OCI-LY7 (cell line): ENCODE data around the gene ARV1.

ENCODE experiments used
- CTCF ChIP-seq: fragments of 200-600 bp; sonication (generic); conservative IDR thresholded peaks from 2 replicates; pipeline ENCODE4 v1.5.1; 2014; ENCODE audit warnings: mild to moderate bottlenecking, antibody characterized with exemption, low read length, moderate library complexity, mixed read lengths
- EZH2phosphoT487 ChIP-seq: fragments of 200-600 bp; sonication (generic); IDR thresholded peaks from 2 replicates; pipeline ENCODE4 v1.6.1; 2018; ENCODE audit warnings: low read depth, borderline replicate concordance, mild to moderate bottlenecking, mixed run types, antibody characterized with exemption, low read length, moderate library complexity, mixed read lengths

- TF ChIP-seq CTCF (no peak), EZH2phosphoT487 (no peak)
Observed at GRCh38 chr1:230936475-230936874, 42.4 kb upstream of the ARV1 start.
